ENCODE data around the gene EPHA3. TPM values are rescaled to one million over a fixed set of nuclear protein-coding genes. Genes with fewer than 3 reads are reported as not detected.

Gene EPHA3
- total RNA-seq, 3 donors from 2014 or later = not detected

GRCh38 chr3:89405593-89405992 lies 298.2 kb downstream of the EPHA3 start:
- DNase-seq = no peak
- H3K9me3 Mint-ChIP-seq = peaks cover 8% of the 10 kb centered on the region
- no peak for ATAC-seq
- H3K4me1 Mint-ChIP-seq (ENCODE audit: low read depth) = no peaks in the 10 kb centered on the region
- no peaks in the 10 kb centered on the region for H3K27me3 Mint-ChIP-seq (ENCODE audit: low read depth)
- H3K36me3 Mint-ChIP-seq (ENCODE audit: insufficient read depth) = no peaks in the 10 kb centered on the region
- no peak overlapping the region for H3K4me3 Mint-ChIP-seq

- no peak for ATAC-seq
- Mint-ChIP-seq H3K27me3 (ENCODE audit: low read depth) (no peaks in the 10 kb centered on the region), H3K36me3 (ENCODE audit: insufficient read depth) (no peaks in the 10 kb centered on the region), H3K4me1 (ENCODE audit: low read depth) (no peaks in the 10 kb centered on the region), H3K4me3 (no peak overlapping the region), H3K9me3 (peaks cover 5% of the 10 kb centered on the region)
- DNase-seq = no peak
Observed at GRCh38 chr3:89411201-89411600, 303.8 kb downstream of the EPHA3 start.

GRCh38 chr3:89414270-89414669 lies 306.8 kb downstream of the EPHA3 start:
- DNase-seq (no peak), ATAC-seq (no peak)
- Mint-ChIP-seq H3K4me1 (ENCODE audit: low read depth) (no peaks in the 10 kb centered on the region), H3K27me3 (ENCODE audit: low read depth) (no peaks in the 10 kb centered on the region), H3K9me3 (peaks cover 3% of the 10 kb centered on the region), H3K4me3 (no peak overlapping the region), H3K36me3 (ENCODE audit: insufficient read depth) (no peaks in the 10 kb centered on the region)

GRCh38 chr3:89419647-89420241 lies 312.3 kb downstream of the EPHA3 start:
- Mint-ChIP-seq H3K27me3 (ENCODE audit: low read depth) (no peaks in the 10 kb centered on the region), H3K9me3 (peaks cover 3% of the 10 kb centered on the region), H3K4me1 (ENCODE audit: low read depth) (no peaks in the 10 kb centered on the region), H3K36me3 (ENCODE audit: insufficient read depth) (no peaks in the 10 kb centered on the region), H3K4me3 (no peak overlapping the region)
- ATAC-seq (no peak), DNase-seq (no peak)

GRCh38 chr3:89426060-89426459 lies 318.6 kb downstream of the EPHA3 start:
- ATAC-seq (no peak), DNase-seq (no peak)
- Mint-ChIP-seq H3K4me3 (no peak overlapping the region), H3K27me3 (ENCODE audit: low read depth) (no peaks in the 10 kb centered on the region), H3K4me1 (ENCODE audit: low read depth) (no peaks in the 10 kb centered on the region), H3K36me3 (ENCODE audit: insufficient read depth) (no peaks in the 10 kb centered on the region), H3K9me3 (no peaks in the 10 kb centered on the region)

GRCh38 chr3:89434621-89435380 lies 327.4 kb downstream of the EPHA3 start:
- no peaks in the 10 kb centered on the region for H3K9me3 Mint-ChIP-seq
- ATAC-seq (no peak), DNase-seq (no peak)
- H3K4me3 Mint-ChIP-seq = no peak overlapping the region
- no peaks in the 10 kb centered on the region for H3K4me1 Mint-ChIP-seq (ENCODE audit: low read depth)
- no peaks in the 10 kb centered on the region for H3K27me3 Mint-ChIP-seq (ENCODE audit: low read depth)
- no peaks in the 10 kb centered on the region for H3K36me3 Mint-ChIP-seq (ENCODE audit: insufficient read depth)

- Mint-ChIP-seq H3K9me3 (no peaks in the 10 kb centered on the region), H3K36me3 (ENCODE audit: insufficient read depth) (no peaks in the 10 kb centered on the region), H3K4me3 (no peak overlapping the region), H3K27me3 (ENCODE audit: low read depth) (no peaks in the 10 kb centered on the region), H3K4me1 (ENCODE audit: low read depth) (no peaks in the 10 kb centered on the region)
- no peak for ATAC-seq
- DNase-seq = no peak
Observed at GRCh38 chr3:89436846-89437245, 329.4 kb downstream of the EPHA3 start.

- Mint-ChIP-seq H3K36me3 (ENCODE audit: insufficient read depth) (no peaks in the 10 kb centered on the region), H3K27me3 (ENCODE audit: low read depth) (no peaks in the 10 kb centered on the region)
Observed at GRCh38 chr3:89440386-89440785, 333.0 kb downstream of the EPHA3 start.

GRCh38 chr3:89441141-89441540 lies 333.7 kb downstream of the EPHA3 start:
- Mint-ChIP-seq H3K4me3 (no peak overlapping the region), H3K9me3 (peaks cover 5% of the 10 kb centered on the region), H3K27me3 (ENCODE audit: low read depth) (no peaks in the 10 kb centered on the region), H3K36me3 (ENCODE audit: insufficient read depth) (no peaks in the 10 kb centered on the region), H3K4me1 (ENCODE audit: low read depth) (no peaks in the 10 kb centered on the region)
- ATAC-seq = no peak
- no peak for DNase-seq

More at GRCh38 chr3:89440386-89440785, 333.0 kb downstream of the EPHA3 start:
- H3K4me3 Mint-ChIP-seq = no peak overlapping the region
- H3K4me1 Mint-ChIP-seq (ENCODE audit: low read depth) = no peaks in the 10 kb centered on the region
- H3K9me3 Mint-ChIP-seq = peaks cover 5% of the 10 kb centered on the region
- ATAC-seq = no peak
- DNase-seq = no peak

- Mint-ChIP-seq H3K36me3 (ENCODE audit: insufficient read depth) (no peaks in the 10 kb centered on the region), H3K4me3 (no peak overlapping the region), H3K4me1 (ENCODE audit: low read depth) (no peaks in the 10 kb centered on the region), H3K9me3 (peaks cover 15% of the 10 kb centered on the region), H3K27me3 (ENCODE audit: low read depth) (no peaks in the 10 kb centered on the region)
- ATAC-seq (no peak), DNase-seq (no peak)
Observed at GRCh38 chr3:89446593-89446992, 339.2 kb downstream of the EPHA3 start.

GRCh38 chr3:89447243-89447642 lies 339.8 kb downstream of the EPHA3 start:
- Mint-ChIP-seq H3K36me3 (ENCODE audit: insufficient read depth) (no peaks in the 10 kb centered on the region), H3K4me1 (ENCODE audit: low read depth) (no peaks in the 10 kb centered on the region), H3K9me3 (peaks cover 14% of the 10 kb centered on the region), H3K4me3 (no peak overlapping the region), H3K27me3 (ENCODE audit: low read depth) (no peaks in the 10 kb centered on the region)
- no peak for ATAC-seq
- DNase-seq = no peak

- no peaks in the 10 kb centered on the region for H3K36me3 Mint-ChIP-seq (ENCODE audit: insufficient read depth)
- H3K9me3 Mint-ChIP-seq = peaks cover 15% of the 10 kb centered on the region
- no peaks in the 10 kb centered on the region for H3K4me1 Mint-ChIP-seq (ENCODE audit: low read depth)
- ATAC-seq (no peak), DNase-seq (no peak)
- H3K27me3 Mint-ChIP-seq (ENCODE audit: low read depth) = no peaks in the 10 kb centered on the region
- no peak overlapping the region for H3K4me3 Mint-ChIP-seq
Observed at GRCh38 chr3:89449086-89449485, 341.7 kb downstream of the EPHA3 start.

- no peak overlapping the region for H3K4me3 Mint-ChIP-seq
Observed at GRCh38 chr3:89452066-89452465, 344.6 kb downstream of the EPHA3 start.

GRCh38 chr3:89455240-89455639 lies 347.8 kb downstream of the EPHA3 start:
- H3K9me3 Mint-ChIP-seq = peaks cover 19% of the 10 kb centered on the region
- H3K36me3 Mint-ChIP-seq (ENCODE audit: insufficient read depth) = no peaks in the 10 kb centered on the region
- no peak for ATAC-seq
- DNase-seq = no peak
- H3K4me3 Mint-ChIP-seq = no peak overlapping the region
- H3K4me1 Mint-ChIP-seq (ENCODE audit: low read depth) = no peaks in the 10 kb centered on the region
- no peaks in the 10 kb centered on the region for H3K27me3 Mint-ChIP-seq (ENCODE audit: low read depth)

More at GRCh38 chr3:89452066-89452465, 344.6 kb downstream of the EPHA3 start:
- no peaks in the 10 kb centered on the region for H3K36me3 Mint-ChIP-seq (ENCODE audit: insufficient read depth)
- H3K4me1 Mint-ChIP-seq (ENCODE audit: low read depth) = no peaks in the 10 kb centered on the region
- peaks cover 22% of the 10 kb centered on the region for H3K9me3 Mint-ChIP-seq
- ATAC-seq (no peak), DNase-seq (no peak)
- H3K27me3 Mint-ChIP-seq (ENCODE audit: low read depth) = no peaks in the 10 kb centered on the region

GRCh38 chr3:89467898-89468363 lies 360.5 kb downstream of the EPHA3 start:
- Mint-ChIP-seq H3K36me3 (ENCODE audit: insufficient read depth) (no peaks in the 10 kb centered on the region), H3K27me3 (ENCODE audit: low read depth) (no peaks in the 10 kb centered on the region), H3K4me3 (no peak overlapping the region), H3K4me1 (ENCODE audit: low read depth) (no peaks in the 10 kb centered on the region), H3K9me3 (no peaks in the 10 kb centered on the region)
- no peak for DNase-seq
- ATAC-seq = no peak
